ENCODE measurements around the gene FNDC7. TPM values are rescaled to one million over a fixed set of nuclear protein-coding genes. Genes with fewer than 3 reads are reported as not detected.
A peak's percentile ranks its signal among the peaks of the same experiment; 100 is the strongest.
"Not testable (repeated sequence)": the region's sequence is repeated elsewhere in the genome, so short reads cannot be mapped to it uniquely, and the experiment has no call there.

The FNDC7 gene
- not detected for polyA plus RNA-seq (2013, experiment 1 of 2; ENCODE audit: insufficient read length)
- not detected for polyA plus RNA-seq (2013, experiment 2 of 2; ENCODE audit: insufficient read length)

DNA sequence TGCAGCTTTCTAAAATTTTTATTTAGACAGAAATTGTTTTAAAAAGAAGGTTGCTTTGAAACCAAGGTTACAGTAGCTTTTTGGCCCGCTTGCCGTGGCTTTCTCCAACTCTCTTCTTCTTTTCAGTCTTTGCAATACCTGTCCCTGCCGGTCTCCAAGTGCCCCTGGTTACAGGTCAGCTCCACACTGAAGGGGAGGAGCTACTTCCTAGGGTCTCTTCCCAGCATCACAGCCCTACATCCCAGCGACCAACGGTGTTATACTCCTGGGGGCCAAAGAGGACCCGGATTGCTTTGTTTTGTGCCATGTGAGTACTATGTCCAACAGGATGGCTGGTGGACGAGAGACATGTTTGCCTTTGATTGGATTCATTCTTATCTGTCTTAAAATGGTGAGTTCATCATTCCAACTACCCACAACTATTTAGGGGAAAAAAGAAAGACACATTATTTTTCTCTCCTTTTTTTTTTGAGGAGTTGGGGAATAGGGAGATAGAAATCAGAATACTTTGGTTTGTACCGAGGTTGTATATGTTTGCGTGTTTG, at the start of gene FNDC7:
TSS of gene FNDC7 (plus strand) at position 303 of the 545 bp plus-strand sequence. CDS start at position 329, 26 bp downstream.
- peak; percentile 23 for DNase-seq

- no peak for DNase-seq
Measured at GRCh38 chr1:108663074-108663473, 49.6 kb upstream of the FNDC7 start.

- DNase-seq, result no peak
Measured at GRCh38 chr1:108664481-108664880, 48.2 kb upstream of the FNDC7 start.

DNA sequence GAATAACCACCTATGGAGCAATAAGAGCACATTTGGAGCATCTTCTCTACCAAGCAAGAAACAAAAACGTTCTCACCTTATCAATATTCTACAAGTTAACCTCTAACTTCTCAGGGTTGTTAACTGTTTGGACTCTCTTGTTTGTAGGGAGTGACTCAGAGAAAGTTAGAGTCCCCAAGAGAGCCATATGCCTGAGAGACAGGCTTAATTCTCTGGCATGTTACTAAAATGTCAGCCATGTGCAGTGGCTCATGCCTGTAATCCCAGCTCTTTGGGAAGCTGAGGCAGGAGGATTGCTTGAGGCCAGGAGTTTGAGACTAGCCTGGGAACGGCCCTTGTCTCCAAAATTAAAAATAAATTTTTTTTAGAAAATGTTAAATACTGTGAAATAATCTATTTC, 47.6 kb upstream of the FNDC7 start:
- DNase-seq, result no peak

- no peak for DNase-seq
Measured at GRCh38 chr1:108665771-108666170, 46.9 kb upstream of the FNDC7 start.

- not testable (repeated sequence) for DNase-seq
Measured at GRCh38 chr1:108667422-108667821, 45.3 kb upstream of the FNDC7 start.

- DNase-seq, result no peak
Measured at GRCh38 chr1:108668777-108669176, 43.9 kb upstream of the FNDC7 start.

DNA sequence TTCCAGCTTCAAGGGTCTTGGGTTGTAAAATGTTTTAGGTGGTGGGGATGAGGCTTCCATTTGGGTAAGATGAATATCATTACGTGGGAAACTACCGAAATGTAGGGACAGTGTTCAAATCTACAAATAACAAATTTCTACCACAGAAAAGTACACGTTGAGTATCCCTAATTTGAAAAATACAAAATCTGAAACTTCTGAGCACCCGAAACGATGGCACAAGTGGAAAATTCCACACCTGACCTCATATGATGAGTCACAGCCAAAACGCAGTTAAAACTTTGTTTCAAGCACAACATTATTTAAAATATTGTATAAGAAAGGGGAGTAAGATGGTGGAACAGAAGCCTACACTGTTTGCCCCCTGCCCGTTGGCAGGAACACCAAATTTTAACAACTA, 43.0 kb upstream of the FNDC7 start:
- no peak for DNase-seq

DNA sequence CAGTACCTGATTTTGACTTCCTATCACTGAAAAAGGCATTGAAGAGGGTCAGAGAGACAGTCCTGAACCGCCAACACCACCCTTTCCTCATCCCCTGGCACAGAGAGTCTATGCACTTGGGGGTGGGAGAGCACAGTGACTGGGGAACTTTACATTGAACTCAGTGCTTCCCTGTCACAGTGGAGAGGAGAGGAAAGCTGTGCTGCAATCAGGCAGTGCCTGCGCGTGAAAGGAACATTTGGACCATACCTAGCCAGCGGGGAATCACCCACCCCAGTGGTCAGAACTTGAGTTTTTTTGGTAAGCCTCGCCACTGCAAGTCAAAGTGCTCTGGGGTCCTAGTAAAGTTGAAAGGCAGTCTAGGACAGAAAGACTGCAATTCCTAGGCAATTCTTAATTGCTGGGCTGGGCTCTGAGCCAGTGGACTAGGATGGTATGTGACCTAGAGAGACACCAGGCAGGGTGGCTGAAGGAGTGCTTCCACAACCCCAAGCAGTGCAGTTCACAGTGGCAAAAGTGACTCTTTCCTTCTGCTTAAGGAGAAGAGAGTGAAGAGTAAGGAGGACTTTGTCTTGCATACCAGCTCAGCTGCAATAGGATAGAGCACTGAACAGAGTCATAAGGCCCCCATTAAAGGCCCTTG, 42.5 kb upstream of the FNDC7 start:
- DNase-seq, result peak; percentile 36

DNA sequence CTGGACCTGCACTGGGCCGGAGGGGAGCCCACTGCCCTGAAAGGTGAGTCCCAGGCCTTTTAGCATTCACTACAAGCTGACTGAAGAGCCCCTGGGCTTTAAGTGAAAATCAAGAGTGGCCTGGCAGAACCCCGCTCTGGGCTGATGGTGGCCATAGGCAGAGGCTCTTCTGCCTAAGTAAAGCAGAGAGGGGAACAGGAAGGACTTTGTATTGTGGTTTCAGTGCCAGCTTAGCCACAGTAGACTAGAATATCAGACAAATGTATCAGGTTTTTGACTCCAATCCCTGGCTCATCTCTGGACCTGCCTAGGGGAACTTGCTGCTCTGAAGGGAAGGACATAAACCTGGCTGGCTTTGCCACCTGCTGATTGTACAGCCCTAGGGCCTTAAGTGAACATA, 41.6 kb upstream of the FNDC7 start:
- no peak for DNase-seq

- DNase-seq, result no peak
Measured at GRCh38 chr1:108678706-108679105, 34.0 kb upstream of the FNDC7 start.

GRCh38 chr1:108679586-108680213, 33.0 kb upstream of the FNDC7 start:
- DNase-seq, result no peak

- DNase-seq, result not testable (repeated sequence)
Measured at GRCh38 chr1:108681701-108682100, 31.0 kb upstream of the FNDC7 start.

DNA sequence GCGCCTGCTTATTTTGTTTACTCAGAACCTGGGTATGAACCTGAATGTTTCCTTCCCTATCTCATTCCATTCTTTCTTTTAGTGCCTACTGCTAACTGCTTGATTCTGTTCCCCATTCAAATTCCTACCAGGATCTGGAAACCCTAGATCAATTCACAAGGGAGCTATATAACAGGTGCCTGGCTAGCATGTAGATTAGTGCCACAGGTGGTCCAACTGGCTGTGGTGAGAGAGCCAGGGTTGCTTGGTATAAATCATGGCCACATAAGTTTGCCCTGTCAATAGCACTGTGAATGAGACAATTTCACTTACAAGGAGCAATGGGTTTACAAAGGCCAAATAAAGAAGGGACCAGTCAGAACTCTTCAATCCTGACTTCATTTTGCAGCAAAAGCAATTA, 27.2 kb upstream of the FNDC7 start:
- no peak for DNase-seq

GRCh38 chr1:108686614-108687313, 25.9 kb upstream of the FNDC7 start:
- DNase-seq, result peak; percentile 74

DNA sequence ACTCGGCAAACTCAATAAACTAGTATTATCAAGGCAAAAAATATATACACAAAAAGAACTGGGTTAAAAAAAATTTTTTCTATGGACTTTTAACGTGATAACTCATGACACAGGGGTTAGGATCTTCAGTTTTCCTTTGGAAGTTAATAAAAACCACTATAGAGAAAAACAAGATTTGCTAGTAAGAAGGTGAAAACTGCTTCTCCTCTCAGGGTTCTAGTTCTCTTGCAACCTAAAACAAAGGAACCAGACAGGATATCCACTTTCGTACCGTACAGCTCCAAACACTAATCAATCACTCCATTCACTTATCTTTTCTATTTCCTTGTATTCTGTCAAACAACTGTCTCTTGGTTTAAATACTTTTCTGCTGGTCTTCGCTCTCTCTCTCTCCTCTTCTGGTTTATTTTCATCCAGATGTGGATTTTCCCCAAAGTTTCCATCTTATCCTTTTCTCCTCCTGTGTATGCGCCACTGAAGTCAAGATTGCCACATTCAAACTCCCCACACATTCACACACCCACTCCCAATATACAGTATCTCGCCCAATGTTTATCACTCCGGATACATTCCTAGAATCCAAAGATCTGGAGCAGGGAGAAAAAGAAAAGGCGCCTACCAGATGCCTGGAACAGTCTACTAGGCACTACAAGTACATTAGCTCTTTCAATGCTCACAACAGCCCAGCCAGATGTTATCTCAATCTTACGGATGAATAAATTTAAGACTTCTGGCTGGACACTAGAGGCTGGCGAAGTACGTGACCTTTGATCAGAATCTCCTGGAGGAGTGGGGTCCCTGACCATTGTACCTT, 21.4 kb upstream of the FNDC7 start:
- no peak for DNase-seq

- DNase-seq, result peak; percentile 91
Measured at GRCh38 chr1:108691942-108692723, 20.6 kb upstream of the FNDC7 start, which contains the start of gene PRPF38B. Gene PRPF38B (plus strand): TSS chr1:108692310. CDS start chr1:108692592, 282 bp downstream.

- peak; percentile 72 for DNase-seq
Measured at GRCh38 chr1:108692724-108693655, 19.7 kb upstream of the FNDC7 start.

- no peak for DNase-seq
Measured at GRCh38 chr1:108695535-108695934, 17.2 kb upstream of the FNDC7 start.
